OCI-M1 (cell line): ENCODE measurements around the gene GPNMB.
"Not testable (repeated sequence)": the region's sequence is repeated elsewhere in the genome, so short reads cannot be mapped to it uniquely, and the experiment has no call there.

Source experiments
- DNase-seq: peaks from one replicate; lab custom pipeline; 2025; lab: John Stamatoyannopoulos, UW

Gene GPNMB

DNA sequence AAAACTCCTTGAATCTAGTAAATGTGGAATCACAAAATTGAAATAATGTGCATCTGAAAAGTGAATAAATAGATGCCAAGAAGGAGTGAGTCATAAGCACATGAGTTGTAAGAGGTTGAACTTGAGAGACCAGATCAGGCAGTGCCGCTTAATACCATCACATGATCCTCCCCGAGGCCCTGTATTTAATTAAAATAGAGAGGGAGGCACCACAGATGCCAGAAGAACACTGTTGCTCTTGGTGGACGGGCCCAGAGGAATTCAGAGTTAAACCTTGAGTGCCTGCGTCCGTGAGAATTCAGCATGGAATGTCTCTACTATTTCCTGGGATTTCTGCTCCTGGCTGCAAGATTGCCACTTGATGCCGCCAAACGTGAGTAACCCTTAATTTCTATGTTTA is at the start of gene GPNMB:
TSS of gene GPNMB (plus strand) at position 221 of the 400 bp plus-strand sequence. CDS start at position 304, 83 bp downstream.
- no peak for DNase-seq

DNA sequence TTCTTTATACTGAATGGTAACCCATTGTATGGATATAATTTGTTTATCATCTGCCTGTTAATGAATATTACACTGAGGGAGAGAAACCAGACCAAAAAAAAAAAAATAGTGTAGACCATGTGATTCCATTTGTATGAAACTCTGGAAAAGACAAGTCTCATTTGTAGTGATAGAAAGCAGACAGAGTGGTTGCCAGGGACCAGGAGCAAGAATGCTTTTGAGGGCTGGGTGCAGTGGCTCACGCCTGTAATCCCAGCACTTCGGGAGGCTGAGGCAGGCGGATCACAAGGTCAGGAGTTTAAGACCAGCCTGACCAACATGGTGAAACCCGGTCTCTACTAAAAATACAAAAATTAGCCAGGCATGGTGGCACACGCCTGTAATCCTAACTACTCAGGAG is 48.8 kb upstream of the GPNMB start:
- DNase-seq = not testable (repeated sequence)

DNA sequence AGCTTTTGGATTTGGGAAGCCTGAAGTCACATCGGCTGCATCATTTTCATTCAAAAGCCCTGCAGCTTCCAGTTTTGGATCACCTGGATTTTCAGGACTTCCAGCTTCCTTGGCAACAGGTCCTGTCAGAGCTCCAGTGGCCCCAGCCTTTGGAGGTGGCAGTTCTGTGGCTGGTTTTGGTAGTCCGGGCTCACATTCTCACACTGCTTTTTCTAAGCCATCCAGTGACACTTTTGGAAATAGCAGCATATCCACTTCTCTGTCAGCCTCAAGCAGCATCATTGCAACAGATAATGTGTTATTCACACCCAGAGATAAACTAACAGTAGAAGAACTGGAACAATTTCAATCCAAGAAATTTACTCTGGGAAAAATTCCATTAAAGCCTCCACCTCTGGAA is 46.2 kb upstream of the GPNMB start:
- no peak for DNase-seq

DNA sequence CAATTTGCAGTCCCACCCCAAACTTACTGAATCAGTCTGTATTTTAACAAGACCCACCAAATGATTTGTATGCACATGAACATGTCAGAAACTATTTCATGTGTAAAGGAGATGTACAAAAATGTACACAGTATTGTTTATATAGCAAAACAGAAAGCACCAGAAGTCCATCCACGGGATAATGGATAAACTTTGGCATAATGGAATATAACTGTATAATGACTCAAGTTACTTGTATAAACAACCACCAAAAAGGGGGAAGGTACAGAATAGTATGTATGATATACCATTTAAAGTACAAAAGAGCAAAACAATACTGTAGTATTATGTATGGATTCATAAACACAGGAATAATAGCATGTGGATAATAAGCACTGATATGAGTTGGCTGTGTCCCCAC is 42.3 kb upstream of the GPNMB start:
- no peak for DNase-seq

DNA sequence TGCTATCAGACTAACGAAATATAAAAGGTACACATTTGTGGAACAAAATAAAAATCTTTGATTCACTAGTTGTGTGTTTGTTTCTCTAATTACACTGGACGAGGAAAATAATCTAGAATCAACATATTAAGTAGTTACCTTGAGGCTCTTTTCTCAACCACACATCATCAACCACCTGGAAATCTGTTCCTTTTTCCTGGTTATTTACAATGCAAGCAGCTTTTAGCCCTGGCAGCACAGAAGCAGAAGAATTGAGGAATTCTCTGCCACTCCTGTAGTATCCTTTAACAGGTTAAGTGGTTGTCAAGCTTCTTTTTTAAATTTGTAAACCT is 41.0 kb upstream of the GPNMB start:
- DNase-seq = no peak

DNA sequence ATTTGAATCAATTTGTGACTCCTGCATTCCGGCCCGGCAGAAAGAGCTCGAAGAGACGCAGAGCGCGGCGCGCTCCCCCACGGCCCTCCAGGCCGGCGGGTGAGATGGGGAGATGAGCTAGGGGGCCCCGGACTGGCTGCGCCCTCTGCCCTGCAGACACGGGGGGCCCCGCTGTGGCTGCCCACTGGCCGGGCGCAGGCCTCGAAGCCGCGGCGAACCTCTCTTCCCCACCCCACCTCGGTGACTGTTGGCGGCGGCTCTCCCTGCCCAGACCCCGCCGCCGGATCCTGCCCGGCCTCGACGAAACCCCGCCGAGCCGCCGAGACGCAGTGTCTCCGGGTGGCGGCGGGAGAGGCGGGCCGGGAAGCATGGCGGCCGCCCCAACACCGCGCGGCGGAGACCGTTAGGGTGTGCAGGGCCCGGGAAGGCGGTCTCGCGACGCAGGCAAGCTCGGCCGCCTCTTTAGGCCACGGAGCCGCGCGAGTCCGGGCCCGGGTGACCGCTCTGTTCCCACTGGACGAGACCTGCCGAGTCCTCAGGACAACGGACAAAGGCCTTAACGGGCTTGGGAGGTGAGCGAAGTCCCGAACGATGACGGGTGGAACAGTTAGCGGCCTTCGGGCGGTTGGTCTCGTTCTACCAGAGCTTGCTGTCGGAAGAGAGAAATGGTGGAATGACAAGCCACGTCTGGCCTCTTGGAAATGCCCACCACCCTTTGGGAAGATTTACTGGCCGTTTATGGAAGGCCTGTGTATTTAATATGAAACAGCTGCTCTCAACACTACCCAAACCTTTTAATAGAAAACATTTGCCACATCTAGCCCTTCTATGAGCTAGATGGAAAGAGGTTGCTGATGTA is 40.4 kb upstream of the GPNMB start:
- DNase-seq = no peak

DNA sequence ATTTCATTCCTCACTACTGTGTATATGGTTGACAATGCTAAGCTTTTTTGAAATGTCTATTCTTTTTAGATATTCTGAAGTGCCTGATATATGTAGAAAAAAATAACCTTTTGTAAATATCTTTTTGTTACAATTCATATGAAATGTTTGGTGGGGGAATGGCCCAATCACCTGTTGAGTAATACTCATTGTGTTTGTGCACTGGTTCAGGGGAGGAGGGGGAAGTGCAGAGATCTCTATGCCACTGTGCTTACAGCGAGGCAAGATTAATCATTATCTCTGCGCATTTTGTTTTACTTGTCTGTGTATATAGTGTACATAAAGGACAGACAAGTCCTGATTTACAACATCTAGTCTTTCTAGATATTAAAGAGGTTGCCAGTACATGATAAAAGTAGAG is 39.6 kb upstream of the GPNMB start:
- DNase-seq = no peak

DNA sequence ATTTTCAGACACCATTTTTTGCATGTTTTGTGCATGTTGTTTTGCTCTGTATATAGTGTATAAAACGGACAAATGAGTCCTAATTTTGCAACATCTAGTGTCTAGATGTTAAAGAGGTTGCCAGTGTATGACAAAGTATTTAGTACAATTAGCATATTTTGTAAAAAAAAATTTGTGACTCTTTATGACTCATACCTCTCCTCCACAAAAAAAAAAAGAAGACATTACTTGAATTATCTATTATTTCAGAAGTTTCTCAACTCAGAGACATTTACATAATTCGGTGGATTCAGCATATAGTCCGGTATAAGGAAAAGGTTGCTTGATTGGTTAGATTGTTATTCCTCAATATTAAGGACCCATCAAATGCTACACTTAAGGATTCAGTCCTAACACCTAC is 38.7 kb upstream of the GPNMB start:
- DNase-seq = no peak

DNA sequence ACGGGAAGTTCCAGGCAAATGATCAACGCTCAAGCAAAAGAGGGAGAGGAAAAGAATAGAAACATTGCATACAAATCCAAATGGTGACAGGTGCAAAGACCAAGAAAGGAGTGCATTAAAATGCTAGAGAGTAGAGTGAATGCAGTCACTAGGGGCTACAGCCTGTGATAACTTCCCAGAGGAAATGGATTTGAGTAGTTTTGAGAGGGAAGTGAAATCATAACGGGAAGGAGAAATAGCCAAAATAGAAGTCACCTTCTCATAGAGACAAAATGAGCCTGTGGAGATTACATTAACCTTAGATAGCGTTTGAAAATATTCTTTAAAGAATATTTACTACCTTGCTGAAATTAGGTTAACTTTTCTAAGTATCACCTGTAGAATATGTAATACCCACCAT is 38.3 kb upstream of the GPNMB start:
- DNase-seq = no peak

DNA sequence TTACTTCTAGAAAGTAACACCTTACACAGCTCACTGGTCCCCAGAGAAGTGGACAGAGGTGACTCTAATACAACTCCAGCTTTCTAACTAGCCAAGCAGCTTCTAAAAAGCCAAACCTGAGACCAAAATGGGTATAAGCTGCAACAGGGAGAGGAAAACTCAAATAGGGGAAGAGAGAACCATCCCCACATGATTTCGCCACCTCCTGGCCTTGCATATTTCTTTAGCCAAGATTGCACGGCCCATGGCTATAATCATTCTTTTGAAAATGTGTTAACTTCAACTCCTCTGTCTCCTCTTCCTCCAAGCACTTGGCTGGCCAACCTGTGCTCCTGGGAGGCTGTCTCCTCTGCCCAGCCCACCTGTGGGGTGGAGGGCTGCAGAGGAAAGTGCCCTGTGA is 36.1 kb upstream of the GPNMB start:
- no peak for DNase-seq

DNA sequence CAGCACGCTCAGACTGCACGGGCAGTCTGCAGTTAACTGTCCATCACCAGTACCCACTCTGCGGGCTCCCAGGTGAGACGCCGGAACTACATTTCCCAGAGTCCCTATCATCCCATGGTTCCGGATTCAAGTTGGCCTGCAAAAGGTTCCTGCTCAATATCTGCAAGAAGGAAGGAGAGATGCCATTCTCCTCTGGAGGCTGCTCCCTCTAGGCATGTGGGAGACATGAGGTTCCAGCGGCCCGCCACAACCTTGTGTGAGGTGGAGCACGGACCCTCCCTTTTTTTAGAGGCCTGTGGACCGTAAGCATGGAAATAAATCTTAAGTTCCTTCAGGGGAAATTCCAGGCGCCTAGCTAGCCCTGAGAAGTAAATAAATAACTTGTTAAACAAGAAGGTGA is 35.0 kb upstream of the GPNMB start:
- DNase-seq = no peak

DNA sequence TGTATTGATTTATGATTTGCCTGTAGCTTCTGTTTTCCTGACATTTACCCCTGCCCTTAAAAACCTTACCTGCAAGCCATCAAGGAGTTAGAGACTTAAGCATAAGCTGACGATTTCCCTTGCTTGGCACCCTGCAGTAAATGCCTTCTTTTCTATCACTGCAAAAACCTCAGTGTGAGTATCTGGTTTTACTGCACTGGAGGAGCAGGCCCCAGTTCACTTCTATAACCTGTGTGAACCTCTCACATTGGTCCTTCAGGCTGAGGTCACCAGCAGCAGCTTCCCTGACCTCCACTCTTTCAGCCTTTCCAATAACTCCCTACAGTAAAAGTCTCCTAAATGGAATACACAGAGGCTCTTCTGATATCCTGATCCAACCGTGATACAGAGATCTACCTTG is 34.2 kb upstream of the GPNMB start:
- no peak for DNase-seq

DNA sequence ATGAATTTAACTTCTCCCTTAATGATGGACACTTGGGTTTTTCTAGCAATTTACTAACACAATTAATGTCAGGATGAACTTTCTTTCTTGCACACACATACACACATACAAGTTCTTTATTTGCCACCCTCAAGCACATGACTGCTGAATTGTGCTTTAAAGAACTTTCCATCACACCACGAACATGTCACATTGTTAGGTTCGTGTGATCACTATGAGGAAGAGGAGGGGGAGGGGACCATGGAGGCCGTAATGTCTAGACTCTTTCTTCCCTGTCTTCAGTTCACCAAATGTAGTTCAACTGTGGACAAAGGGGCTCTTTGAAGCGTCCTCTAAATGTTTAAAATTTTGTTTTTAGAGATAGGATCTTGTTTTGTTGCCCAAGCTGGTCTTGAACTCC is 33.7 kb upstream of the GPNMB start:
- no peak for DNase-seq

DNA sequence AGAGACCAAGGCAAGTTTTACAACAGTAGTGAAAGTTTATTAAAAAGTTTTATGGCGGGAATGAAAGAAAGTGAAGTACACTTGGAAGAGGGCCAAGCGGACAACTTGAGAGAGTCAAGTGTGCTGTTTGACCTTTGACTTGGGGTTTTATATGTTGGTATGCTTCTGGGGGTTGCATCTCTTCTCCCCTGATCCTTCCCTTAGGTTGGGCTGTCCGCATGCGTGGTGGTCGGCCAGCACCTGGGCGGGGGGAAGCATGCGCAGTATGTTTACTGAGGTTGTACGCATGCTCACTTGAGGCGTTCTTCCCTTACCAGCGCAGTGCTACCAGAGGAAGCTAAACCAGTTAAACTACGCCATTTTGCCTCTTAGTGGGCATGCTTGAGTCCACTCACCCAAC is 32.8 kb upstream of the GPNMB start:
- DNase-seq = no peak

DNA sequence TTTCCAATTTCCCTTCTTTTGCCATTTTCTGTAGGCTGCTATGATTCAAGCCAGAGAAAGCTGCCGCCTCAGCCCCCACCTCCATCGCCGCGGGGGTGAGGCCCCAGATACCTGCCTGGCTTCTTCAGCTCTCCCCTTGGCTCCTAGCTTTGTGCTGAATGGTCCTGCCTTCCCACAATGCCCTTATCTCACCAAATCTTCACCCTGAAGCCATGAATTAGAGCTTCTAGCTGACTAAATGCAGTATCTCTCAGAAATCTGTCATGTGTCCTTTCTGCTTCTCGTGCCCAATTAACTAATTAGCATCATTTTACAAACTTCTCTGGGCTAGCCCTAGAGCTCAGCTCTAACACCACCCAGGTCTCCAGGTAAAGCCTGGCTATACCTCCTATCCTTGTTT is 32.2 kb upstream of the GPNMB start:
- DNase-seq = no peak

DNA sequence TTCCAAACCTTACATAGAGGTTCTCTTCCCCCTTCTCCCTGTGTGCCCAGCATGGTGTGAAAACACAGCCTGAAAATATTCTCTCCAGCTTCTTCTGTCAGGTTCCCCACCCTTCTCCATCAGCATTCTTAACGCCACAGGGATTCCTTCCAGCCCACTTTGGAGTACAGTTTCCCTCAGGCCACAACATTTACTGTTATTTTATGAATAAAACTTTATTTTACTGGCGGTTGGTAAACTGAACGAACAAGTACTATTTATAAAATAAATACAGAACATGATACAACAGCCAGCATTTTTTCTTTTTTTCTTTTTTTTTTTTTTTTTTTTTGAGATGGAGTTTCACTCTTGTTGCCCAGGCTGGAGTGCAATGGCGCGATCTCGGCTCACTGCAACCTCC is 31.6 kb upstream of the GPNMB start:
- DNase-seq = no peak

DNA sequence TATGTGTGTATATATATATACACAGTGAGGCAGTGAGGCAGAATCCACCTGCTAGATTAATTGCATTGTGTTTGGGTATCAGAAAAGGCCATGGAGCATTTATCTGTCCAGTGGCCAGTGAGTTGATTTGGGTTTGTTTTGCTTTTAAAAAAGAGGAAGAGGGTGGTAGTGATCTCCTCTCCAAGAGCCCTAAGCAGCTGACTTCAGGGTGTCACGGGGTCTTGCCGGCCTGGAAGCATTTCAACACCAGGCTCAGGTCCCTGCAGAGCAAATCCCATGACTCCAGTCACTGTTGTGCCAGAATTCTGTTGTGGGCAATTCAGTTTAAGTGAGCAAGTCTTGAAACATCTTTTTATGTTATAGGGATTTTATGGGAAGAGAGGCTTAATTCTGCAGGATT is 30.6 kb upstream of the GPNMB start:
- peak; percentile 77 for DNase-seq

DNA sequence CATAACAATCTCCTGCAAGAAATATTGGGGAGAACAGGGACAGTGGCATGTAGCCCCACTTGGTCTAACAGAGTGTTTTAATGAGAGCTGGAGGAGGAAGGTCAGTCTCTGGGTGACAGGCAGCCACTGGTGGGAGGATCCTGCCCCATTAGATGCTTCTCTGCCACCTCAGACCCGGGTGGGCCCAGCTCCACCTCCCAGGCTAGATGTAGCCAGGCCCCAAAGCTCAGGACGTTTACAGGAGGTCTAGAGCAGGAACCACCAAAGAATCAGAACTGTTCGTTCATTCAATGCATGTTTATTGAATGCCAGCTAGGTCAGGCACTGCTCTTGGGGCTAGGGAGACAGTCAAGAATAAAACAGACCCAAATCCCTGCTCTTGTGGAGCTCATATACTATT is 28.4 kb upstream of the GPNMB start:
- DNase-seq = no peak

DNA sequence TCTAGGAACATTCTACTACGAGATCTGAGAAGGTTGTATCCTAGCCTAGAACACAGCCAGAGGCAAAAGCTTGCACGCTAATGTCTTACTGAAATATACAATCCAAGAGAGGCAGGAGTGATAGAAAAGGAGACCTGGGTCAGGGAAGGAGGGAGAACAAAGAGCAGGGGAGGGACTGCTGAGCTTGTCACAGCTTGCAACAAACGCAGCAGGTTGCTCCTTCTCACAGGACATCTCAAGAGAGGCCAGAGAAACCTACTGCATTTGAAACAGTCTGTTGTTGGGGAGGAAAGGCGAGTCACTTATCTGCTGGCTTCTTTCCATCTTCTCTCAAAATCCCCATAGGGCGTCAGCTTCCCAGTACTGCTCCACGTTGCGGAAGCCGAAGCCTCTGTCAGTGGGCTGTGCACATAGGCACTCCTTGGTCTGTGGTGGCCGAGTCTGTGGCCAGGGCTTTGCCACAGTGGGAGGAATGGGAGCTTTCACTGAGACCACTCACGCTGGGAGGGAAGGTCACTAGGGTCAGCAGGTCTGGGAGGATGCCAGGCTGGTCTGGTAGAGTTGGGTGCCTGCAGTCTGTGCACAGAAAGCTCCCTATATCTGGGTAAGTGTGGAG is 25.8 kb upstream of the GPNMB start:
- no peak for DNase-seq

DNA sequence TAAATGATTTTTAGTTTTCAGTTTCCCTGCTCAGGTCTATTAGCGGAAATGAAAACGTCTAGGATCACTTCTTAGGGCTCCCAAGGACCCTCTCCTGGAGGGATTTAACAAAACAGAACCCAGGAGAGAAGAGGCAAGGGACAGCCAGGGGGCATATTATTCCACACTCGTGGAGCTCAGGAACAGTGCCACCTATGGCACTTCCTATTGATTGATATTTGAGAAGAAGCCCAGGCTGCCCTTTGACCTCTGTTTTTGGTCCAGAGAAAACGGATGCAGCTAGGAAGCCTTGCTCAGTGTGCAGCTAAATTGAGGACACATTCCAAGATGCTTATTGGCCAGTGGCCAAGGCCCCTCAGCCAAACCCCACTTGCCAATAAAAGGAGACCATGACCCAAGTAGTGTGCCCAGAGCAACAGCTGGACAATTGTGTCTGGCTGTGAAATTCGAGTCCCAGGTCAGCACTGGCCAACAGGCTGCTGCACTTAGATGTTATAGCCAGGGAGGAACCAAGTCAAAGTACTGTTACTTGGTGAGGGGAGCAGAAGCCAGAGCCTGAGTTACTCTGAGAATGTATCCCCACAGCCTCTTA is 24.0 kb upstream of the GPNMB start:
- DNase-seq = no peak

DNA sequence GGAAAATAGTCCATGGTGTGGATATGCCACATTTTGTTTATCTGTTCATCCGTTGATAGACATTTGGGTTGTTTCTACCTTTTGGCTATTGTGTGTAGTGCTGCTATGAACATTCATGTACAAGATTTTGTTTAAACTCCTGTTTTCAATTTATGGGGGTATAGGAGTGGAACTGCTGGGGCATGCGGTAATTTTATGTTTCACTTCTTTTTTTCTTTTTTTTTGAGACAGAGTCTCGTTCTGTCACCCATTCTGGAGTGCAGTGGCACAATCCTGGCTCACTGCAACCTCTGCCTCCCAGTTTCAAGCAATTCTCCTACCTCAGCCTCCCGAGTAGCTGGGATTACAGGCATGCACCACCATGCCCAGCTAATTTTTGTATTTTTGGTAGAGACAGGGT is 22.2 kb upstream of the GPNMB start:
- DNase-seq = not testable (repeated sequence)

DNA sequence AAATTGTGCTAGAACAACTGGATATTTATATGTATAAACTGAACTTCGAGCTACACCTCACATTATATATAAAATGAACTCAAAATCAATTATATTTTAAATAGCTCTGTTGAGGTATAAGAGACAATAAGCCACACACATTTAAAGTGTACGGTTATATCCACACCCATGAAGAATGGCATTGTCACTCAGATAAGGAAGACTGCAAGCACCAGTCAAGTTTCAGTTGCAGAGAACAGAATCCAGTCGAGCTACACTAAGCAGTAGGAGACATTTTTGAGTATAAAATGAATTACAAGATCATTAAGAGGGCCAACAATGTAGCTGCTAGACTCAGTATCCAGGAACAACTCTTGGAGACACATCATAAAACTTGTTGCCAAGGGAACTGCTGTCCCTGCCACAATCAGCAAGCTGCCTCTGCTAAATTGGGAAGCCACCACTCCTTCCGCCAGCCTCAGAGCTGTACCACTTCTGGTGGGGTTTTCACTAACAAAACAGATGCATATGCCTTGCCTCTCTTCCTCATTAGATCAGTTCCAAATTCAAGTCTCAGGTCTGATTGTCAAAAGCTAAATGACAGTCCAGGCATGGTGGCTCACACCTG is 19.6 kb upstream of the GPNMB start:
- DNase-seq = no peak

DNA sequence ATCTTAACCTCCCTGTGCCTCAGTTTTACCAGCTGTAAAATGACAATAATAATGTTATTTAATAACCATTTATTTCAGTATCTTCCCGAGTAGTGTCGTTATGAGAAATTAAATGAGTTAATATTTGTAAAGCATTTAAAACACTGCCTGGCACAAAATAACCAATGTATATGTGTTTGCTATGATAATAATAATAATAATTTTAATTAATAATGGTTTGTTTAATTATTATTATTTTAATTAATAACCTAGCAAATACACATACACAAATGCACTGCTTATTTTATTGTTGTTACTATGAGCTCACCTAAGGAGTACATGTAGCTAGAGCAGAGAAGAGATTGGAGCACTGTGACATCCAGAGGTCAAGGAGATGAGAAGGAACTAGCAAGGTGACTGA is 18.2 kb upstream of the GPNMB start:
- DNase-seq = no peak
